WERI-Rb-1 (cell line): ENCODE data around the gene HABP4.

ENCODE experiments used
- DNase-seq: peaks from one replicate; pipeline ENCODE4 v3.0.0-alpha.2; 2020
- H3K27ac ChIP-seq: fragments of 250-450 bp; sonication (Bioruptor Pico); 2 replicates; pipeline ENCODE4 v1.5.1; 2020; ENCODE audit warnings: mild to moderate bottlenecking, moderate library complexity
- H3K27me3 ChIP-seq: fragments of 250-450 bp; sonication (Bioruptor Pico); 2 replicates; pipeline ENCODE4 v1.5.1; 2021; ENCODE audit warnings: mild to moderate bottlenecking, low read depth, moderate library complexity; ENCODE audit not compliant: insufficient read depth, severe bottlenecking
- H3K36me3 ChIP-seq: fragments of 250-450 bp; sonication (Bioruptor Pico); 2 replicates; pipeline ENCODE4 v1.5.1; 2020; ENCODE audit warnings: mild to moderate bottlenecking, moderate library complexity
- H3K4me3 ChIP-seq: 2 replicates; pipeline ENCODE4 v1.5.1; 2011; ENCODE audit warnings: low read depth, mild to moderate bottlenecking, control low read depth, low read length
- H3K9me3 ChIP-seq: fragments of 250-450 bp; sonication (Bioruptor Pico); 2 replicates; pipeline ENCODE4 v1.5.1; 2021; ENCODE audit warnings: mild to moderate bottlenecking, moderate library complexity; ENCODE audit not compliant: severe bottlenecking
- TF ChIP-seq, protein P1 (sequence below): IDR thresholded peaks from 2 replicates; pipeline ENCODE4 v1.5.1; 2011; ENCODE audit warnings: low read depth, mild to moderate bottlenecking, control low read depth, inconsistent platforms, low read length

Gene HABP4

DNA sequence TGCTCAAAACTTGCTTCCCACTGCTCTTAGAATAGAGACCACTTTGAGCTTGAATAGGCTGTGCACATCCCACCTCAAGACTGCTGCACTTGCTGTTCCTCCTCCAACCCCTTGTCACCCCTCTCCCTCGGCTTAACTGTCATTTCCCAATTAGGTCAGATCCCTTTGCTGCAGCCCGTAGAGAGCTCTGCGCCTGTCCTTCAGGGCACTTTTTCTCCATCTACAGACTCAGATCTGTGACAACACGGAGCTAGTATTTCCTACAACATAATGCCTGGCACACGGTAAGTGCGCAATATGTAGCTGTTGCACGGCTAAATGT lies 485 bp upstream of the HABP4 start:
- peak; percentile 63 for DNase-seq
- Histone ChIP-seq H3K36me3 (no peaks in the 10 kb centered on the region), H3K9me3 (no peaks in the 10 kb centered on the region), H3K27me3 (no peaks in the 10 kb centered on the region), H3K4me3 (peak overlapping the region; percentile 48), H3K27ac (no peak overlapping the region)
- TF ChIP-seq, protein P1, sequence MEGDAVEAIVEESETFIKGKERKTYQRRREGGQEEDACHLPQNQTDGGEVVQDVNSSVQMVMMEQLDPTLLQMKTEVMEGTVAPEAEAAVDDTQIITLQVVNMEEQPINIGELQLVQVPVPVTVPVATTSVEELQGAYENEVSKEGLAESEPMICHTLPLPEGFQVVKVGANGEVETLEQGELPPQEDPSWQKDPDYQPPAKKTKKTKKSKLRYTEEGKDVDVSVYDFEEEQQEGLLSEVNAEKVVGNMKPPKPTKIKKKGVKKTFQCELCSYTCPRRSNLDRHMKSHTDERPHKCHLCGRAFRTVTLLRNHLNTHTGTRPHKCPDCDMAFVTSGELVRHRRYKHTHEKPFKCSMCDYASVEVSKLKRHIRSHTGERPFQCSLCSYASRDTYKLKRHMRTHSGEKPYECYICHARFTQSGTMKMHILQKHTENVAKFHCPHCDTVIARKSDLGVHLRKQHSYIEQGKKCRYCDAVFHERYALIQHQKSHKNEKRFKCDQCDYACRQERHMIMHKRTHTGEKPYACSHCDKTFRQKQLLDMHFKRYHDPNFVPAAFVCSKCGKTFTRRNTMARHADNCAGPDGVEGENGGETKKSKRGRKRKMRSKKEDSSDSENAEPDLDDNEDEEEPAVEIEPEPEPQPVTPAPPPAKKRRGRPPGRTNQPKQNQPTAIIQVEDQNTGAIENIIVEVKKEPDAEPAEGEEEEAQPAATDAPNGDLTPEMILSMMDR, result no peak

DNA sequence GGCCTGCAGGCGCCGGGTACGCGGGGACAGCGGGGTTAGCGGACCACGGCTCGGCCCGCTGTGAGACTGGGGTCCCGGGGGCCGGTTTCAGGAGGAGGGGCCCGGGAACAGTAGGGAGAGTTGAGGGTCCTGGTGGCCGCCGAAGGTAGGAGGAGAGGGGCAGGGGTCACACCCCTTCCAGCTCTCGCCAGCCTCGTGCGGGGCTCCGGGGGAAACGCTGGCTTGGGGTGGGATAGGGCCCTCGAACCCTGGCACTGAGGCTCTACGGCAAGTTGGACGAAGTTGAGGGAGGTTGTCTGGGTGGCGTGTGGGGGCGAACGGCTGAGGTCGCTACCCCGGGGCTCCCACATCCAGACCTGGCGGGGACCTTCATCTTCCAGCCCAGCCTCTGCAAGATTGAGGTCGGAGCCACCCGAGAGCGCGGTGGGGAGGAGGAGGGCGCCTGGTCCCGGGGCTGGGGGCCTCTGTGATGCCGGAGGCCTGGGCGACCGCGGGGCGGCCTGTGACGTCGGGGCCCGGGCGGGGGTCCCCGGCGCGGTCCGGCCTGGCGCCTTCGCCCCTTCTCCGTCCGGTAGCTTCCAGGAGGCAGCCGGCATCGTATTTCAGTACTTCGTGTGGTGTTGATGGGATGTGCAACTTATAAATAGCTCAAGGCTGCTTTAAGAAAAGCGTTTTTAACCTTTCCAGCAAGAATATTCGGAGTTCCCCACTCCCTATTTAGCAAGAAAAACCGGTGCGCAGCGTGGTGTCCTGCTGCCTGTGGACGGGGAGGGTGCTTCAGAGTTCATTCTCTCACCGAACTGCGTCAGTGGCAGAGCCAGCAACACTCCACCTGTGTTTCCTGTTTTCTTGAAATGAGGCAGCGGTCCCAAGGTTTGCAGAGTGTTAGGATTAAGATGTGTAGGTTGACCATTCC lies 902 bp downstream of the HABP4 start:
- H3K4me3 ChIP-seq, result peak overlapping the region; percentile 64
- no peaks in the 10 kb centered on the region for H3K9me3 ChIP-seq
- TF ChIP-seq, protein P1, result no peak
- peak overlapping the region; percentile 28; the same call in 1 of the 2 replicates for H3K27ac ChIP-seq
- peak; percentile 28 for DNase-seq
- H3K36me3 ChIP-seq, result no peaks in the 10 kb centered on the region
- no peaks in the 10 kb centered on the region for H3K27me3 ChIP-seq

DNA sequence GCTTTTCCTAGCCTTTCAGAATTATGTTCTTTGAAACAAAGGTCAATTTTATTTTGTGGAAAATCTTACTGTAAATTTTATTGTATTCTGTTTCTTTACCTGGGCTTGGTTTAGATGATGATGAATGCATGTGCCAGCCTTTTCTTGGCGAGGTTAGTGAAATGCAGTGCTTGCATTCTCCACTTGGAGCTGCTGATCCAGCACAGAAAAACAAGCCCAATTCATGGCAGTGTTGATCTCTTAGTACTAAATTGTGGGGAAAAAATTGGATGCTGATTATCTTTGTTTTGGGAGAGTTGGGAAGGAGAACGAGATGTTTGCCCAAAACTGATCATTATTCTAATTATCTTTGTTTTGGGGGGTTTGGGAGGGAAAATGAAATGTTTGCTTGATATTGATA lies 3.7 kb downstream of the HABP4 start:
- Histone ChIP-seq H3K4me3 (no peak overlapping the region), H3K36me3 (no peaks in the 10 kb centered on the region), H3K27ac (no peak overlapping the region), H3K9me3 (no peaks in the 10 kb centered on the region), H3K27me3 (no peaks in the 10 kb centered on the region)
- TF ChIP-seq, protein P1, result peak; percentile 56
- no peak for DNase-seq

DNA sequence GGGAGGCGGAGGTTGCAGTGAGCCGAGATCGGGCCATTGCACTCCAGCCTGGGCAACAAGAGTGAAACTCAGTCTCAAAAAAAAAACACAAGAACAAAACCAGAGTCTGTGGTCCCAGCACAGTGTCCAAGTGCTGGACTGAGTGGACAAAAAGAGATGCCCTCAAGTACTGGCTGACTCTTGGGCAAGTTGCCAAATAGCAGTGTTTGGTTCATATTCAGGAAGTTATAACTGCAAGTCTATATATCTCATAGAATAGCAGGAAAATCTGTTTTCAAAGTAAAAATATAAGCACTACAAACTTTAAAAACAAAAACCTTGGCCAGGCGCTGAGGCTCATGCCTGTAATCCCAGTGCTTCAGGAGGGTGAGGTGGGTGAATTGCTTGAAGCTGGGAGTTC lies 7.3 kb downstream of the HABP4 start:
- DNase-seq, result no peak
- no peaks in the 10 kb centered on the region for H3K36me3 ChIP-seq
- TF ChIP-seq, protein P1, result no peak
- H3K27ac ChIP-seq, result no peak overlapping the region
- H3K27me3 ChIP-seq, result no peaks in the 10 kb centered on the region
- H3K9me3 ChIP-seq, result no peaks in the 10 kb centered on the region
- no peak overlapping the region for H3K4me3 ChIP-seq

DNA sequence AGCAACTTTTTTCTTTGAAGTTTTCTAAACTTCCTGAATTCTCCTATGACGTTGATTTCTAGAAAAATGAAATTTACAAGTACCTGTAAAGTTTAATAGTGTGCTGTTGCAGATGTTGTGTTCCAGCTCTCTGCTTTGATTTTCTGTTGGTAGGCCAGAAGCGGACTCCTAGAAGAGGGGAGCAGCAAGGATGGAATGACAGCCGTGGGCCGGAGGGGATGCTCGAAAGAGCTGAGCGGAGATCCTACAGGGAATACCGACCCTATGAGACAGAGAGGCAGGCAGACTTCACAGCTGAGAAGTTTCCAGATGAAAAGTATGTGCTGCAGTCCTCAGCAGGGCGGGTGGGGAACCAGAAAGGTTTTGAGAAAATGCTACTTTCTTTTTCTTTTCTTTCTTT lies 8.3 kb downstream of the HABP4 start:
- H3K27me3 ChIP-seq, result no peaks in the 10 kb centered on the region
- TF ChIP-seq, protein P1, result no peak
- DNase-seq, result no peak

More for the DNA sequence above, 8.3 kb downstream of the HABP4 start:
- Histone ChIP-seq H3K9me3 (no peaks in the 10 kb centered on the region), H3K27ac (no peak overlapping the region), H3K36me3 (no peaks in the 10 kb centered on the region), H3K4me3 (no peak overlapping the region)
